KMS-11 (cell line): ENCODE data around the gene OSBPL8.

Experiments used
- H2AFZ ChIP-seq: fragments of 200-600 bp; sonication (generic); 2 replicates; pipeline ENCODE4 v1.6.1; 2016; ENCODE audit warnings: antibody characterized with exemption, mixed run types, low read depth
- H3K27ac ChIP-seq: fragments of 200-600 bp; sonication (generic); 2 replicates; pipeline ENCODE4 v1.6.1; 2016; ENCODE audit warnings: mild to moderate bottlenecking, mixed run types
- H3K27me3 ChIP-seq: fragments of 200-600 bp; sonication (generic); 2 replicates; pipeline ENCODE4 v1.6.1; 2017; ENCODE audit warnings: mild to moderate bottlenecking, low read depth, mixed run types, moderate library complexity; ENCODE audit not compliant: insufficient read depth
- H3K36me3 ChIP-seq: fragments of 200-600 bp; sonication (generic); 2 replicates; pipeline ENCODE4 v1.6.1; 2017; ENCODE audit warnings: mild to moderate bottlenecking, mixed run types; ENCODE audit not compliant: insufficient read depth
- H3K4me1 ChIP-seq: fragments of 200-600 bp; sonication (generic); 2 replicates; pipeline ENCODE4 v1.6.1; 2016; ENCODE audit warnings: mild to moderate bottlenecking, low read depth, mixed run types; ENCODE audit not compliant: poor library complexity, severe bottlenecking
- H3K4me2 ChIP-seq: fragments of 200-600 bp; sonication (generic); 2 replicates; pipeline ENCODE4 v1.7.0; 2016; ENCODE audit warnings: mild to moderate bottlenecking, mixed run types
- H3K4me3 ChIP-seq: fragments of 200-600 bp; sonication (generic); IDR thresholded peaks from 2 replicates; pipeline ENCODE4 v1.6.1; 2017; ENCODE audit warnings: low read depth, low read length, mixed read lengths; ENCODE audit not compliant: insufficient read depth
- H3K79me2 ChIP-seq: fragments of 200-600 bp; sonication (generic); 2 replicates; pipeline ENCODE4 v1.6.1; 2016; ENCODE audit warnings: low read depth, mixed run types; ENCODE audit not compliant: insufficient read depth
- H3K9ac ChIP-seq: fragments of 200-600 bp; sonication (generic); 2 replicates; pipeline ENCODE4 v1.6.1; 2016; ENCODE audit warnings: mild to moderate bottlenecking, mixed run types
- H4K20me1 ChIP-seq: fragments of 200-600 bp; sonication (generic); 2 replicates; pipeline ENCODE4 v1.6.1; 2016; ENCODE audit warnings: mild to moderate bottlenecking, mixed run types; ENCODE audit not compliant: insufficient read depth
- CTCF ChIP-seq: fragments of 200-600 bp; sonication (generic); conservative IDR thresholded peaks from 2 replicates; pipeline ENCODE4 v1.6.1; 2017; ENCODE audit warnings: low read depth, mild to moderate bottlenecking, antibody characterized with exemption, low read length, moderate library complexity, mixed read lengths

Gene OSBPL8

GRCh38 chr12:76464631-76465166 is 94.9 kb downstream of the OSBPL8 start:
- H2AFZ ChIP-seq = no peak overlapping the region
- no peak overlapping the region for H3K27ac ChIP-seq
- H3K4me1 ChIP-seq = peaks cover 17% of the 10 kb centered on the region
- no peak overlapping the region for H3K4me2 ChIP-seq
- no peak for TF ChIP-seq CTCF
- 0 out of 2 replicates have a peak, but pooled peaks cover 4% of the 10 kb centered on the region for H4K20me1 ChIP-seq
- H3K36me3 ChIP-seq = no peaks in the 10 kb centered on the region
- H3K9ac ChIP-seq = no peak overlapping the region
- H3K27me3 ChIP-seq = no peaks in the 10 kb centered on the region
- H3K79me2 ChIP-seq = peaks cover 5% of the 10 kb centered on the region; the same call in 1 of the 2 replicates
- H3K4me3 ChIP-seq = no peak overlapping the region

- H2AFZ ChIP-seq = no peak overlapping the region
- no peaks in the 10 kb centered on the region for H3K36me3 ChIP-seq
- no peak overlapping the region for H3K4me2 ChIP-seq
- H3K27me3 ChIP-seq = no peaks in the 10 kb centered on the region
- no peak overlapping the region for H3K4me3 ChIP-seq
- no peaks in the 10 kb centered on the region for H3K4me1 ChIP-seq
- no peaks in the 10 kb centered on the region for H3K79me2 ChIP-seq
- no peak overlapping the region for H3K27ac ChIP-seq
- H3K9ac ChIP-seq = no peak overlapping the region
- H4K20me1 ChIP-seq = no peaks in the 10 kb centered on the region
- TF ChIP-seq CTCF = no peak
These were observed 96.8 kb downstream of the OSBPL8 start for GRCh38 chr12:76462668-76463224.

GRCh38 chr12:76460807-76461206 is 98.8 kb downstream of the OSBPL8 start:
- TF ChIP-seq CTCF = no peak
- Histone ChIP-seq H2AFZ (no peak overlapping the region), H4K20me1 (no peaks in the 10 kb centered on the region), H3K27ac (no peak overlapping the region), H3K79me2 (no peaks in the 10 kb centered on the region), H3K4me1 (no peaks in the 10 kb centered on the region), H3K9ac (no peak overlapping the region), H3K27me3 (no peaks in the 10 kb centered on the region), H3K36me3 (no peaks in the 10 kb centered on the region), H3K4me3 (no peak overlapping the region), H3K4me2 (no peak overlapping the region)

GRCh38 chr12:76457818-76458217 is 101.8 kb downstream of the OSBPL8 start:
- Histone ChIP-seq H4K20me1 (no peaks in the 10 kb centered on the region), H3K9ac (no peak overlapping the region), H3K79me2 (no peaks in the 10 kb centered on the region), H3K36me3 (no peaks in the 10 kb centered on the region), H3K4me2 (no peak overlapping the region), H3K4me3 (no peak overlapping the region), H3K4me1 (peaks cover 4% of the 10 kb centered on the region), H3K27me3 (no peaks in the 10 kb centered on the region), H3K27ac (no peak overlapping the region), H2AFZ (no peak overlapping the region)
- TF ChIP-seq CTCF = no peak
